ENCODE measurements around the gene AHNAK.
"Not testable (repeated sequence)": the region's sequence is repeated elsewhere in the genome, so short reads cannot be mapped to it uniquely, and the experiment has no call there.

The AHNAK gene

GRCh38 chr11:62468577-62468976 is 78.0 kb downstream of the AHNAK start:
- DNase-seq: no peak

- DNase-seq: no peak
Observed at GRCh38 chr11:62466444-62466843, 80.2 kb downstream of the AHNAK start.

- DNase-seq: no peak
Observed at GRCh38 chr11:62464655-62465054, 82.0 kb downstream of the AHNAK start.

GRCh38 chr11:62463121-62463542 is 83.5 kb downstream of the AHNAK start:
- no peak for DNase-seq

GRCh38 chr11:62462508-62462892 is 84.1 kb downstream of the AHNAK start:
- no peak for DNase-seq

GRCh38 chr11:62461740-62462507 is 84.7 kb downstream of the AHNAK start:
- DNase-seq: no peak

GRCh38 chr11:62459080-62459479 is 87.5 kb downstream of the AHNAK start:
- no peak for DNase-seq

- DNase-seq: no peak
Observed at GRCh38 chr11:62458212-62459002, 88.2 kb downstream of the AHNAK start.

- no peak for DNase-seq
Observed at GRCh38 chr11:62457478-62457877, 89.1 kb downstream of the AHNAK start.

GRCh38 chr11:62456630-62457029 is 90.0 kb downstream of the AHNAK start:
- DNase-seq: no peak

GRCh38 chr11:62452839-62453468 is 93.7 kb downstream of the AHNAK start:
- DNase-seq: no peak

GRCh38 chr11:62452261-62452660 is 94.3 kb downstream of the AHNAK start:
- no peak for DNase-seq

GRCh38 chr11:62451241-62451621 is 95.4 kb downstream of the AHNAK start:
- DNase-seq: no peak

- DNase-seq: no peak
Observed at GRCh38 chr11:62450543-62451240, 95.9 kb downstream of the AHNAK start.

- not testable (repeated sequence) for DNase-seq
Observed at GRCh38 chr11:62449912-62450311, 96.7 kb downstream of the AHNAK start.

- no peak for DNase-seq
Observed at GRCh38 chr11:62449451-62449851, 97.2 kb downstream of the AHNAK start.

GRCh38 chr11:62446091-62446490 is 100.5 kb downstream of the AHNAK start:
- no peak for DNase-seq

GRCh38 chr11:62445314-62445740 is 101.3 kb downstream of the AHNAK start:
- peak in 2 of 58 donors; percentile 14 to 33 for DNase-seq

- no peak for DNase-seq
Observed at GRCh38 chr11:62444835-62445234, 101.8 kb downstream of the AHNAK start.

GRCh38 chr11:62444236-62444833 is 102.3 kb downstream of the AHNAK start:
- DNase-seq: peak in 53 of 58 donors; percentile 8 to 80 (median 53)
